Non-pigmented ciliary epithelial cell (primary cell): ENCODE data around the gene THUMPD2.
"Not testable (repeated sequence)": the region's sequence is repeated elsewhere in the genome, so short reads cannot be mapped to it uniquely, and the experiment has no call there.

Source experiments
- DNase-seq: peaks from one replicate; pipeline ENCODE4 v3.0.0-alpha.2; 2010; ENCODE audit warnings: low read depth

The THUMPD2 gene

DNA sequence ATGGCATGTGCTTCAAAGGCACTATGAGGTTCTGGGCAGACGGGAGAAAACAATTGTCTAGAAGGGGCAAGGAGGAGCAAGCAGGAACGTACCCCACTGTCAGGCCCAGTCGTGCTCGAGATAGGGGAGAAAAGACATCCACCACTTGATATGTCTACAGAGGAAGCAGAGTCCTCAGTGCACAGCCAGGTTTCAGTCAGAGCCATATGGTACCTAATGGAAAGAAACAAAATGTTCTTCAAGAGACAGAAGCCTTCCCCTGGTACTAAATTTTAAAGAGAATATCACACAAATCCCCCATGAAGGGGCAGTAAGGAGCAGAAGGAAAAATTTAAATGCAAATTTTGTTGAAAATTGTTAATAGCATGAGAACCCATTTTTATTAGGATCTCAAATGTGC lies 21.9 kb downstream of the THUMPD2 start:
- DNase-seq = no peak

DNA sequence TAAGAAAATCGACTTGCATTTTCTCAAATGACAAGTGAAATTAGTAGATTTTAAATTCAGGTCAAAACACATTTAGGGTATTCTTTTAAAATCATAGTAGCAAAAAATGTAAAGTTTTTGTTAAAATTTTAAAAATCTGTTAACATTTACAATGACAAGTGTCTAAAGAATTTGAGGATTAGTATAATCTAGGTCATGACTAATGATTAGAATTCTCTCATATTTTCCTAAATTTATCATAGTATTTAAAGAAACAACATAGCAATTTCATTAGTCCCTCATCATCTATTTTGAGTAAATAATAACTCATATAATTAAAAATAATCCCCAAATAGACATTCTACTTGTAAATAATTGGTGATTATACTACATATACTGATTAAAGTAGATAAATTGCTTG lies 23.6 kb downstream of the THUMPD2 start:
- no peak for DNase-seq

DNA sequence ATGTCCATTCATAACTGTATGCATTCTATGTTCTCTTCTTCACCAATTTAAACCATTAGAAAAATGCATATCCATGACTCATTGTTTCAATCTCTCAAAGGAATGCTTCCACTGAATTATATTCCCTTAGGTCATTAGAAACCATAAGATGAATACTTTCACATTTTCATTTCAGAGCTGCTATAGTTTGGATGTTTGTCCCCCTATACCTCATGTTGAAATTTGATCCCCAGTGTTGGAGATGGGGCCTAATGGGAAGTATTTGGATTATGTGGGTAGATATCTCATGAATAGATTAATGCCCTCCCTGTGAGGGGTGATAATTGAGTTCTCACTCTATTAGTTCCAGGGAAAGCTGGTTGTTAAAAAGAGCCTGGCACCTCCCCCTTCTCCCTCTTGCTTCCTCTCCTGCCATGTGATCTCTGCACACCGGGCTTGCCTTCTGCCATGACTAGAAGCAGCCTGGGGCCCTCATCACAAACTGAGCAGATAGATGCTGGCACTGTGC lies 35.7 kb downstream of the THUMPD2 start:
- no peak for DNase-seq

DNA sequence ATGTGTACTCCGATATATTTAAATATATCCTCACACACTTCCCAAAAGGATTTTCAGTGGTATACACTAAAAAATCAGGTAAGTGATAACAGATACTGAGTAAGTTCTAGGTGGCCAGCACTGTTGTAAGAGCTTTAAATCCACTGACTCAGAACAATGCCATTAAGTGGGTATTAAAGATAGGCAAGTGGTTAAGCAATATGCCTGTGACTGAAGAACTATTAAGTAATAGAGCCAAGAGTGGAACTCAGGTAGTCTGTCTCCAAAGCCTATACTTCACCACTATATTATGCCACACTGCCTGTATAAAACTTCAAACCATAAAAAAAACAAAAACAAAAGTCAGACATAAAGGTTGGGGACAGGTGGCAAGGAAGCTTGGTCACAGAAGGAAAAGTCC lies 37.2 kb downstream of the THUMPD2 start:
- DNase-seq = no peak

DNA sequence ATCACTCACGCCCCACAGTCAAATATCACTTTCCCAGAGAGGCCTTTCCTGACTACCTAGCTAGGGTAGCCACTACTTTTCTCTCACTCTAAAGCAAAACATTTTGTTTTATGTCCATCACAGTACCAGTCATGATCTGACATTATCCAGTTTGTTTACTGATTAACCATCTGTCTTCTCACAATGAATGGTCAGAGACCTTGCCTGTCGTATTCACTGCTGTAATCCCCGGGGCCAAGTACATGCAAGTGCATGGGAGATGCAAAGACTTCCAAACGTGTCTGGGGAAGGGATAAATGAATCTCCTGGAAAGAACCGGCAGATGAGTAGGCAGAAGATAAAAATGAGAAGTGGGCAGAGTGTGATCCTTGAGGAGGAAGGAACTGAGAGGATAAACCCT lies 39.7 kb downstream of the THUMPD2 start:
- no peak for DNase-seq

DNA sequence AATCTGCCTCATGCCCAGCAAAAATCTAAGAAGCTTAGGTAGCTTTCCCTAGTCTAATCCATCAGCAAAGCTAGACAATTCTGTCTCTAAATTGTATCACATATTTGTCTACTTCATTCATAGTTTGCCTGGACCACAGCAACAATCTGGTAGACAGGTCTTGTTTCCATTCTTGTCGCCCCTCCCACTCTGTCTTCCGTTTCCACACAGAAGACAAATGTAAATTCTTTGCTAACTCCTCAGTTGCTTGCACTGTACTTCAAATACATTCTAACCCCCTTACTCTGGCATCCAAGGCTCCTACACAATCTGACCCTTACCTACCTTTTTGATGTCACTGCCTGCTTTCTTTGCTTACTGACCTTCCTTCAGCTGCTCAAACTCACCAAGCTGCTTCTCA lies 40.1 kb downstream of the THUMPD2 start:
- DNase-seq = no peak

DNA sequence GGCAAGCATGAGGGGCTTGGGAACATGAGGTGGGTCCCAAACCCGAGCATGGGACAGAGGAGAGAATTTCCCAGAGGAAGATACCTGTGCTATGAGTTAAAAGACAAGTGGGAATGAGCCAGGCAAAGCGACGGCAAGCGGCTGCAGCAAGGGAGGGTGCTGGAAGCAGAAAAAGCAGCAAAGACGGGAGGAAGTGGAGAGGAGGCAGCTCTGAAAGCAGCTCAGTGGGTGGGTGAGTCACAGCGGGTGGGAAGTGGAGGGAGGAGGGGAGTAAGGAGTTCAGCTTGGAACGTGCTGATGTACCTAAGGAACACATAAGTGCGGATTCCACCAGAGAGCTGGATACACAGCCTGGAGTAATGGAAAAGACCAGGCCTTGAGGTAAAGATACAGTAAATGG lies 41.4 kb downstream of the THUMPD2 start:
- peak; percentile 84 for DNase-seq

DNA sequence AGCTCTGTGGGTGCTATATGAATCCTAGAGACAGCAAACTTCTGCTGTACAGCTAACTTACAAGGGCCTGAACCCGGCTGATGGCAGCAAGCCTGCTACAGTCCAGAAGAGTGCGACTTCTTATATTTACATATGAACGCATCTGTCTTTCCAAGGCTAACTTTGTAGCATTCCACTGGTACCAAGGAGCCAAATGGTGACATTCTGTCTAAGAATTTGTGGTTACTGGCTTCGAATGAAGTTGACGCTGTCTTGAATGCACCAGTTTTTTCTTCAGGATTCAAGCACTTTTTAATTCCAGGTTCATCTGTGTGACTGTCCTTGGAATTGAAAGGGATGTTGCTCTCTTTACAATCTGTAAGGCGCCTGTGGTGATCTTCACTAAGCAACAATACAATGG lies 42.4 kb downstream of the THUMPD2 start:
- DNase-seq = peak; percentile 83

DNA sequence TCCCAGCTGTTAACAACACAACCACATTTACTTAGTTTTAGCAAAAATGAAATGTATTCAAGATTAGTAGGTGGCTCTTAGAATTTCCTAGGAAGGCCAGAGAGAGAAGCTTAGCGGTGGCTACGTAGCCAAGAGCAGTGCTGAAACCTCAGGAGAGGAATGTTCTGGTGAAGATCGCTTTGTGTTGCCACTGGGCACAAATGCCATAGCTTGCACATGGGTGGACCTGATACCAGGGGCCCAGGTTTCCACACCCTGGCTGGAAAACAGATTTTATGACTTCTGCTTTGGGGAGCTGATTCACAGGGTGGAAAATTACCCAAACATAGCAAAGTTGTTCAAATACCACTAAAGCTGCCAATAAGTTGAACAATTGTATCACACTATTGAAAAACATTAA lies 43.4 kb downstream of the THUMPD2 start:
- DNase-seq = no peak

DNA sequence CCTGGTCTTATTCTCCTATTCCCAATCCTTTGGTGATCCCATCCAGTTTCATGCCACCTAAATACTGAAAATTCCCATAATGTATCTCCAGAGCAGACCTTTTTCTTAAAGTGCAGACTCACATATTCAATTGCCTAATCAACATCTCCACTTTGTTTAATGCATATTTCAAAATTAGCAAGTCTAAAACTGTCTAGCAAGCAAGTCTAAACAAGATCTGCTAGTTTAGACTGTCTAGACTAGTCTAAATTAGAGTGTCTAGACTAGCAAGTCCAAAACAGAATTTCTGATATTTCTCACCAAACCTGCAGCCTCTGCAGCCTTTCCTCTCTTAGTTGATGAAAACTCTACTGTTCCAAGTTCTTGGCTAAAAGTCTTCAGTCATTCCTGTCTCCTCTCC lies 44.6 kb downstream of the THUMPD2 start:
- no peak for DNase-seq

DNA sequence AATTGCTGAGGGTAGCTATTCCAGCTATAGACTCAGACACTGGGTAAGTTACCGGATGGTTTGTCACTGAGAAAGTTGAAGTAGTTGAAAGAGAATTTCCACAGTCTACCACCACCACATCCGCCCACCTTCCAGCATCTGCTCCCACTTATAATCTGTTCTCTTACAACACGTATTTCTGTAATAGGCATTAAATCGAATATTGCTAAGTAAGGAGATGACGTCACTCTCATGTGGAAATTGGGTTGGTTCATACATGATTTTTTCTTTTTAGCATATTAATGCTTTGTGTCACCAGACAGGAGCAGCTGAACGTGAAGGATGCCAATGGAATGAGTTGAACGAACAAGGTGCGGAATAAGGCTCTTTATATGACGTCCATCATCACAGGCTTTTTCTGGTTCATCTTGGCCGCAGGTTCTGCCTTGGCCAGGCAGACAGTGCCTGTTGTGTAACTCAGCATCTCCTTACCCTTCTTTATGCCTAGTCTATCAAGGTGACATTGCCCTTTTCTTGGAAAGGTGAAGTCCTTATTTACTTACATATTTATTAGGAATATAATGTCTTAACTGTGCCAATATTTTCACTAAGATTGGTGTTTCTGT lies 45.9 kb downstream of the THUMPD2 start:
- no peak for DNase-seq

DNA sequence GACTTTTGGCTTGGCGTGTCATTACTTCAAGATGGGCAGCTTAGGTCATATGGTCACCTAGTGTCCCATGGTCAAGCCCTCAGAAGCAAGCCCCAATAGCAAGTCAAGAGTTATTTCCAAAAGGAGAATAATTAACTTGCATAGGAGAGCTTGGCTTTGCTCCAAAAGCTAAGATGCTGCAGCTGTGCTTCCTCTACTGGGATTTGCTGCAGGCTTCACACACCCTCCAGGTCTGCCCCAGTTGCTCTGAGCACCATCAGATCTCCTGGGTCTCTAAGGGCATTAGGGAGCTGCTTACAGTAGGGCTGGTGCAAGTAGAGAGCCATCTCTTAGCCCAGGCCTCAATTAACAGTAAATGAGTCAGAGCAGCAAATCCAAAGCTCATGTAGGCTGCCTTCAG lies 46.6 kb downstream of the THUMPD2 start:
- DNase-seq = no peak

DNA sequence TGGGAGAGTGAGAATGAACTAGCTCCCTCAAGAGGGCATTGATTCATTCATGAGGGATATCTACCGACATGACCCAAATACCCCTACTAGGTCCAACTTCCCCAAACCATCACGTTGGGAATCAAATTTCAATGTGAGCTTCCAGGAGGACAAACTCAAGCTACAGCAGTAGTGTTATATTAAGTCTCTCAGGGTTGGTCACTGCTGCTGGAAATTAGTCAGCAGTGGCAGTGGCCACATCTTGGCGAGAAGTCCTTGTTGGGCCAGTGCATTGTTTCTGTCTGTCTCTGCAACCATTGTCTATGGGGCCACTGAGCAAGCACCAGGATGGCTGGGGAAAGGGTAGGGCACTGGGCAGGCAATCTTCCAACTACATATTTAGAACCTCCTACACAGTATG lies 47.5 kb downstream of the THUMPD2 start:
- no peak for DNase-seq

DNA sequence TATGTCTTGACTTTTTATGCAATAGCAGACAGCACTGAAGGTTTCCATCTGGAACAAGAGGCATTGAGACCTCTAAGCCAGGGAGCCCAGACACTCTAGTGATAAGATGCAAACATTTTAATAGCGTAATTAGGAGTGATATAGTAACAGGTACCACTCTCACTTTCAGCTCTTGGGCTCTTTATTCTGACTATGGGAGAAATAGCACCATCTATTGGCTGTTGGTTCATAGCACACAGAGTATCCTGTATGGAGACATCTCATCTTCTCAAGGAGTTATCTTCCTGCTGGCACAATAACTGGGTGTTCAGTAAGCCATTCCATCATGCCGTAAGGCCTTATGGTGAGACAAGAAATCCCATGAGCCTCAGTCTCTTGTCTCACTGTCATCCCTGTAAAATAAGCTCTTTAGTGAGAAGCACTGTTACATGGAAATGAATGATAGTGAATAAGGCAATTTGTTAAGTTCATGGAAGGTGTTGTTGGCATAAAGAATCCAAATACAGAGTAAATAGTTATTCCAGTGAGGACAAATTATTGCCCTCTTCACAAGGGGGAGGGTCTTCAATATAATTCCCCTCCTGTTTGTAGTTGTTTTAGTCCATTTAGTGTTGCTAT lies 48.3 kb downstream of the THUMPD2 start:
- no peak for DNase-seq

DNA sequence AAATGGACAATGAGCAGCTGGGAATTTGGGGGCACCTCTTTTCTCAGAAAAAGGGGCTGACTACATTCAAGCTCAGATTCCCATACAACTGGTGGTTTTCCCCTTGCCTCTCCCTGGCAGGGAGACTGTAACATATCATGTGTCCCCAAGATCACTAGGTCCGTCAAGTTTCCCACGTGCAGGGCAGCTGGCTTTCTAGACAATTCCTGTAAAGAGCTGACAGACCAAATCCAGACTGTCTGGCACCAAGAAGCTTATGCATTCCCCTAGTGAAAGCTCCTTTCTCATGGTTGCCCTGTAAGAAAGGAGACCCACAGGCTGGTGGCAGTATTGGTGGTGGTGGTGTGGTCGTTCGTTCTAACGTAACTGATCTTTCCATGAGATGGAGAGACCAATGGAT lies 48.8 kb downstream of the THUMPD2 start:
- DNase-seq = no peak

DNA sequence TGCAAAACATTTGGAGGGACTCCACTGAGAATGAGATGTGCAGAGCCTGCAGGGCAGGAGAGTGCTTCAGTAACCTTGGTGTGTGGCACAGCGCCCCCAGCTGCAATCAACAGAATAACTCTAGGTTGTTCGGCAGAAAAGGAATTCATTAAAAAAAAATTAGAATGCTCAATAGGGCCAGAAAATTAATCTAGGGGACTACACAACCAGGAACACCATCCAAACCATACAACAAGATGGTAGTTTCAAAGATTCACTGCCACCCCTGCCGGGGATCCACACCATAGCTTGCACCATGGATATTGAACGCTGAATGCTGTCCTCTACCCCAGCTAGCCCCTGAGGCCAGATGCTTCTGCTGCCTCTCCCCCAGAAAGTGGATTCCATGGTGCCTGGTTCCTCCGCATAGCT lies 50.1 kb downstream of the THUMPD2 start:
- DNase-seq = no peak

DNA sequence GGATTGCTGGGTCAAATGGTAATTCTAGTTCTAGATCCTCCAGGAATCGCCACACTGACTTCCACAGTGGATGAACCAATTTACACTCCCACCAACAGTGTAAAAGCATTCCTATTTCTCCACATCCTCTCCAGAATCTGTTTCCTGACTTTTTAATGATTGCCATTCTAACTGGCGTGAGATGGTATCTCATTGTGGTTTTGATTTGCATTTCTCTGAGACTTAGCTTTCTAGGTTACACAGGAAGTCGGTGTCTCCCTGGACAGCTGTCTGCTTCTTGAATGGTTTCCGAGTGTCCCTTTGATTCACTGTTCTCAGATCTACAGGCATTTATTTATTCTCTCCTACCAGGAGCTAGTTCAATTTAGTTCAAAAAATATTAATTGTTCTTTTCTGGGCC lies 51.0 kb downstream of the THUMPD2 start:
- not testable (repeated sequence) for DNase-seq

DNA sequence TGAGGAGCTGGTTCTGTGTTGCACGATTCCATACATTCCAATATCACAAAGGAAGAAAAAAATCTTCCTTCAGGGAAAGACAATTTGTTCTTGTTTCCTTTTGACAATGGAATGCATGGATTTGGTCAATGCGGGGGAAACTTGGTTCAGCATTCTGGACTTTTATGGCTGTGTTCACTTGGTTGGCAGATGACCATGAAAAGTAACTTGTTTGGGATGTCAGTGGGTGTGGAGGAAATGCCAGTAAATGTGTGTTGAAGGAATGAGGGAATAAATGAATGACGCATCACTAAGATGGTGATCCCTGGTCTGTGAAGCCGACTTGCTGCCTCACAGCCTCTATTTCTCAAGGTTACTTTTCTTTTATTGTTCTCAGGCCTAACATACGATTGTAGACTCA lies 53.7 kb downstream of the THUMPD2 start:
- DNase-seq = no peak

DNA sequence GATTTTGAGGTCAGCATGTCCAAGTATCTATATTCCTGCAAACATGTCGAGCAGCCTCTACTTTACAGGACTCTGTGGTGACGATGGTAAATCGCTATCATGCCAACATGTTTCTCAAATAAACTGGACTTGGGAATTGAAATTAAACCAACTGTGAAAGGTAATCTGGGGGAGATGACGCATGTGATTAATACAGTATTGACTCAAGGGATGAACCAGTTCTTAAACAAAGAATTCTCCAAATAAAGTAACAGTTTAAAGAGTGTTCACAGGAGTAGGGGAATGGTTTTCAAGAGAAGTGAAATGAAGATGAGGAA lies 54.3 kb downstream of the THUMPD2 start:
- DNase-seq = no peak

DNA sequence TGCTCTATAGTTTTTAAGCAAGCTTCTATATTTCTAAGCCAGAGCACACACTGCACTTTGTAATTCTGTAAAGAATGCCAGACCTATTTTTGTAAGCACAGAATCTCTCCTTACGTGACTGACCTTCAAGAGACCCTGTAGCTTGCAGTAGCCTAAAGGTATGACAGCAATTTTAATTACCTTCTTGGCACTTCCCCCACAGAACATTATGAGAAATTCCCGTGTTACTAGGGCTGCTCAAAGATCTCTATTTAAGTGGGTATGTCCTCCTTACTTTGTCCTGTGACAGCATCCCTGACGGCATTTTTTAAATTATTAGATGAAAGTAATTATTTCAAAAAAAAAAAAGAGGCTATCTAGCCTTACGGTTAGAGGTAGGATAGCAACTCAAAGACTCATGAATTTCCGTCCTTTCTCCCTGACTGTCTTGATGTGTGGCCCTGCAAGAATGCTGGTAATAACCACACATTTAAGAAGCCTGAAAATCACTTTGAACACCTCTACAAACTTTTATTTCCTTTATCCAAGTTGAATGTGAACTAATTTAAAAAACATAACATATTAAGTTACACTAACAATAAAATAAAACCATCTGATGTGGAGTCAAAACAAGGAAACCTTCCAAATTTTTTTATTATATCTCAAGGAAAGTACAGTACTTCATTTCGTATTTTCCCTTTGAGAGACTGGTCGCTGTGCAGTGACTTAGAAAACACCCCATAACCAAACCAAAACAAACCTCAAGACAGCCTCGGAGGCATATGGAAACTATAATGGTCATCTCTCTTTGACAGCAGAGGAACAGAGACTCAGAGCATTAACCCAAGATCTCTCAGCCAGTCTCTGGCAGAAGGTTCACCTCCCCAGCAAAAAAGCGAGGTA lies 54.9 kb downstream of the THUMPD2 start:
- DNase-seq = no peak

DNA sequence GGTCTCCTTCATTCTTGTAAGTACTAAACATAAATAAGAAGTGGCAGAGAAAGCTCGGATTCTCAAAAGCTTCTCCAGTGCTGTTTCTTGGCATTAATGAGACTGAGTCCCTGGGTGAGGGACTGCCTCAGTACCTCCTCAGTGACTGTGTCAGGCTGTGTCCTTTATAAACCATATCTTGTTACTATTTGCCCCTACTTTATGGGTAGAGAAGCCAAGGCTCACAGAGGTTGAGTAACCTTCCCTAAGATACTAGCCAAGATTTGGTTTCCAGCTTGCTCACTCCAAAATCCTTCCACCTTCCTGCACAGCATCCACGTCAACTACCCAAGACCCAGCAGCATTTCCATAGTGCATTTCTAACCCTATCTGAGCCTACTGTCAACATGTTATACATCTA lies 55.6 kb downstream of the THUMPD2 start:
- no peak for DNase-seq

DNA sequence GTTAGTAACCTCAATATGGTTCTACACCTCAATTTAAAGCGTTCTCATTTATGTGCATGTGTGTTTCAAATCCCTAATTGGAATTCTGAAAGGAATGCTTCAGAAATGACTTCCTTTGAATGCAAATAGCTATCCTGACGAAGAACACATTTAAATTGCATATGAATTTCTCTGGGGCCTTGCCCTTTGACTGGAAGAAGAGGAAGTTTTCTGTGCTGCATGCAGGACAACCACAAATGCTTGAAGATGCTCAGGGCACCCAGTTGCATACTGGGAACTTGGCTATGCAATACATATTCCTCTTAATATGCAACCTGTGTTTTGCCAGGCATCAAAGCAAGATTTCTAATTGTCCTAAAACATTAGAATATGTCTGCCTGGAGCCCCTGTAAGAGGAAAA lies 58.1 kb downstream of the THUMPD2 start:
- no peak for DNase-seq

DNA sequence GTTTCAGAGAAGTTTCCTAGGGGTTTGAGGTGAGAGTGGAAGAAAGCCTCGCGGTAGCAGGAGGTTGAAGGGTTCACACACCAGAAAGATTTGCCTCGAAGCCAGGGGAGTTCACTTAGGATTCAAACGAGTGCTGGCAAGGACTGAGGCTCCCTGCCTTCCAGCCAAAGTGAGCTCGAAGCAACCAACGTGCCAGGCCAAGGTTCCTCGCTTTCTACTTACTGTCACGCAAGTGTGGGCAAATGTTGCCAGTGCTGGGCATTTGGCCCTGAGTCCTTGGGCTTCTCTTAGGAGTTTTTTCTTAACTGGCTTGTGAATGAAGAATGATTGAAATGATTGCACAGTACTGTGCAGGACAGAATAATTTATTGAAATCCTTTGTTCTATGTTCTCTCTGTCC lies 59.7 kb downstream of the THUMPD2 start:
- no peak for DNase-seq
